Activated CD8-positive, alpha-beta memory T cell treated with anti-CD3 and anti-CD28 coated beads for 1 hour (primary cell): Measurements from ENCODE around the gene UNKL.
A peak's percentile ranks its signal among the peaks of the same experiment; 100 is the strongest.

Experiments
- DNase-seq, 2 donors: peaks; one replicate each; pipeline ENCODE4 v3.0.0-alpha.2; 2020; ENCODE audit warnings: low read depth in 1 of 2; ENCODE audit errors: extremely low read depth in 1 of 2

The UNKL gene

DNA sequence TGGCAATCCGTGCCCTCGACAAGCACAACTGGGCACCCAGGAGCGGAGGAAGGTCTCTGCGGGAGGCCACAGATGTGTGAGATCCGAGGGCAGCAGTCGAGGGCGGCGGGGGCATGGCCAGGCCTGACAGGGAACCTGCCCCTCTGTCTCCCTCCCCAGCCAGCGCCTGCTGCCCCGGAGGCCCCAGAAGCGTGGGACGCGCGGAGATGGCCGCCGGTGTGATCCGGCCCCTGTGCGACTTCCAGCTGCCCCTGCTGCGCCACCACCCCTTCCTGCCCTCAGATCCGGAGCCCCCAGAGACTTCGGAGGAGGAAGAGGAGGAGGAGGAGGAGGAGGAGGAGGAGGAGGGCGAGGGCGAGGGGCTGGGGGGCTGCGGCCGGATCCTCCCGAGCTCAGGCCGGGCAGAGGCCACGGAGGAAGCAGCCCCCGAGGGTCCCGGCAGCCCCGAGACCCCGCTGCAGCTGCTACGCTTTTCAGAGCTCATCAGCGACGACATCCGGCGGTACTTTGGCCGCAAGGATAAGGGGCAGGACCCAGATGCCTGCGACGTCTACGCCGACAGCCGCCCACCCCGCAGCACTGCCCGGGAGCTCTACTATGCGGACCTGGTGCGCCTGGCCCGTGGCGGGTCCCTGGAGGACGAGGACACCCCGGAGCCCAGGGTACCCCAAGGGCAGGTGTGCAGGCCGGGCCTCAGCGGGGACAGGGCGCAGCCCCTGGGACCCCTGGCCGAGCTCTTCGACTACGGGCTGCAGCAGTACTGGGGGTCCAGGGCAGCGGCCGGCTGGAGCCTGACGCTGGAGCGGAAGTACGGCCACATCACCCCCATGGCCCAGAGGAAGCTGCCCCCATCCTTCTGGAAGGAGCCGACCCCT is 18.1 kb upstream of the UNKL start:
- no peak for DNase-seq

GRCh38 chr16:1431497-1432270 is 17.2 kb upstream of the UNKL start:
- no peak for DNase-seq

- DNase-seq = no peak
Observed at GRCh38 chr16:1430759-1431496, 16.4 kb upstream of the UNKL start, which contains the start of gene PERCC1. Gene PERCC1, plus strand, starts transcription at chr16:1431078. Its CDS starts 1,516 bp downstream, at chr16:1432594.

DNA sequence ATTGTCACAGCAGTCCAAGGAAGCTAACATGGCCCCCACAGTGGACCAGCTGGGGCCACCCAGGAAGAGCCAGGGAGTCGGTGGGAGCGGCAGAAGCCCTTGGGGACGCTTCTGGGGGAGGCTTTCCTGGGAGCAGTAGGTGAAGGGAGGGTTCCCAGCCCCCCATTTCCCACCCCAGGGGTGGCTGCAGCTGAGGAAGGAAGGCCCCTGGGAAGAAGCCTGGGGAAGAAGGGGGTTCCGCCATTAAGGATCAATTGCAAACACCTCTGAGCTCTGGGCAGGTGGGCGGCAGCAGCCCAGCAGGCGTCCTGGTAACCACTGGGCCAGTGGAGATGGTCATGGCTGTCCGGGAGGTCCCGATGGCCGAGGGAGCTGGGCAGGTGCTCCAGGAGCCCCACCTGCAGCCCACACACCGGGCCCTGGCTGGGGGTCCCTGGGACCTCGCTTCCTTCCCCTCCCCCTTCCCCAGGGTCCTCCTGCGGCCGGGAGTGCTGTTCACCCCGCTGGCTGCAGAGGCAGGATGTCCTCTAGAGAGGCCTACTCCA is 15.8 kb upstream of the UNKL start:
- no peak for DNase-seq

DNA sequence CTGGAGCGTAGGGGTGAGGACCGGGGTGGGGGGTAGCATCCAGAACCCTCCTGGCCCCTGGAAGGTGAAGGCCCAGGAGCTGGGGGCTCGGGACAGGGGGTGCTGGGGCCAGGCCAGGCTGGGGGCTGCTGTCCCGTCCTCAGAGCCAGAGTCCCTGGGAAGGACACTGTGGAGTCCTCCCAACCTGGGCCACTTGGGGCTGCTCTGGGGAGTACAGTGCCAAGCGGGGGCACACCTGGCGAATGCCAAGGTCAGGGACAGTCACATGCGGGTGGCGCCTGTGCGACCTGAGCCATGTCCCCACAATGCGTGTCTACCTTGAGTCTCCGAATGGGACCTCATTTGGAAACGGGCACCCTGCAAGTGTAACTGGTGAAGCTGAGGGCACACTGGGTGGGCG is 15.1 kb upstream of the UNKL start:
- DNase-seq = no peak

DNA sequence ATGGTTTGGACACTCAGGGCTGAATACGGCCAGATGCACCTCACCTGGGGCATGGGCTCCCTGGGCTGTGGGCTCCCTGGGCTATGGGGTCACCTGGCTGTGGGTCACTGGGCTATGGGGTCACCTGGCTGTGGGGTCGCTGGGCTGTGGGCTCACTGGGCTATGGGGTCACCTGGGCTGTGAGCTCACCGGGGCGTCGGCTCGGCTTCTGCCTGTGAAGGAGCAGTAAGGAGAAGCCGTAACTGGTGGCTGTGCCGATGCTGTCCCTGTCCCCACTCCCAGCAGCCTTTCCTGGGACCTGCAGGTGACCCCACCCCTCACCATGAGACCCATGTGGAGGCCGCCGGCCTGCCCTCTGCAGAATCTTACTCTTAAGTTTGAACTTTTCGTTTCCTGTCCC is 14.5 kb upstream of the UNKL start:
- DNase-seq = no peak

GRCh38 chr16:1428511-1428910 is 14.0 kb upstream of the UNKL start:
- no peak for DNase-seq

DNA sequence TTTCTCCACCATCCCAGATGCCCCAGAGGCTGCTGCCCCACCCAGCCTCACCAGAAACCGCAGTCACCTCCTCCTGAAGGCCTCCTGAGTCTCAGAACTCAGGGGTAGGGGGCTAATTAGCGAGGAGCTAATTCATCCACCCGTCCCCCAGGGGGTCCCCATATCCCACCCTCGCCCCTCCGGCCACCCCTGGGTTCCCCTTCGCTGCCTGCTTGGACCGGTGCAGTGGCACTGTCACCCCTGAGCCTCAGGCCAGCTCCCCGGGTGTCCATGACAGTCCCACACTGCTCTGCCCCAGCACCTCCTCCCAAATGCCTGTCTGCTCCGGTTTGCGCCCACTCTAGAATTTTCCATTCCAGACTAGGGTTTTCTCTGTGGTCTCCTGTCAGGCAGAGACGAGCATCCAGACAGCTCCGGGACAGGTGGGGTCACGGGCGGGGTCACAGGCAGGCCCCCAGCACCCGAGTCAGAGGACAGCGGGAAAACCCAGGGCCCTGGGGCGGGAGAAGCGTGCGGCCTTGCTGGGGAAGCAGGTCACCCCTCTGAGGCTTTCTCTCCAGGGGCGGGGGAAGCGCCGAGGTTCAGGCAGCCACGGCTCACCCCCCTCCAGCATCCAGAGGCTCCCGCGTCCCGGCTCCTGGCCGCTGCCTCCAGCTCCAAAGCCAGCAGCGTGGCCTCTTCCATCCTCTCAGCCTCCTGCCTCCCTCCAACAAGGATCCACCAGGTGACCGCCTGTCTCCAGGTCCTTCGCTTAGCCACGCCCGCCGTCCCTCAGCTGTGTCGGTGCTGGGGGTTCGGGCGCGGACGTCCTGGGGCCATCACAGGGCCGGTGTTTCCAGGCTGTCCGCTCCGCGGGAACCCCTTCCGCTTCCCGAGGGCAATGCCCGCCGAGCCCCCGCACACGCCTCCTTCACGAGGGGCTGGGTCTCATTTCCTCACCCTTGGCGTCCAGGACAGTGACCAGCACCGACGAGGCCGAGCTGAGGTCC is 13.3 kb upstream of the UNKL start:
- DNase-seq = no peak

- DNase-seq = no peak
Observed at GRCh38 chr16:1426734-1427471, 12.4 kb upstream of the UNKL start.

GRCh38 chr16:1425616-1426370 is 11.3 kb upstream of the UNKL start:
- no peak for DNase-seq

GRCh38 chr16:1424028-1424427 is 9.5 kb upstream of the UNKL start:
- no peak for DNase-seq

- no peak for DNase-seq
Observed at GRCh38 chr16:1422076-1422475, 7.6 kb upstream of the UNKL start.

DNA sequence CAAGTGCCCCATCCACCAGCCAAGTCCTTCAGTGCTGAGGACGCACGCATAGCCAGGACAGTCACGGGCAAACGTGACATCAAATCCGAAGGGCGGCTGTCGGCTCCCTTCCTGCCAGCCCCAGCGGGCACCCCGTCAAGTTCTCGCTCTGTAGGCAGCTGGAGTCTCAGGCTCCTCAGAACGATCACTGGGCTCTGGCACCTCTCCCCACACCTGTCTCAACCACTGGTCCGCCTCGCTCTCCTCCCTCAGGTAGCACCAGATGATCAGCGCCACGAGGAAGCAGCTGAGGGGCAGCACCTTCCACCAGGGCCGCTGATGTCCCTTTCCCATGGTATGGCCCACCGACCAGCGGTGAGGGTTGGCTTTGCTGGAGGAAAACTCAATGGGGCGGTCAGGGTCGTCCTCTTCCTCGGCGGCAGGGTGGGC is 5.6 kb upstream of the UNKL start:
- no peak for DNase-seq

GRCh38 chr16:1416521-1416941 is 2.0 kb upstream of the UNKL start:
- no peak for DNase-seq

- peak in 1 of 2 donors; percentile 58 for DNase-seq
Observed at GRCh38 chr16:1413684-1414531, 596 bp downstream of the UNKL start.

- DNase-seq = no peak
Observed at GRCh38 chr16:1412847-1413246, 1.7 kb downstream of the UNKL start.

GRCh38 chr16:1408171-1408837 is 6.2 kb downstream of the UNKL start:
- peak; percentile 91 to 97 for DNase-seq
